Measurements from ENCODE around the gene SYNC. TPM values are rescaled to one million over a fixed set of nuclear protein-coding genes. Genes with fewer than 3 reads are reported as not detected.

Gene SYNC
- total and polyA plus RNA-seq, 9 of the 15 experiments (the other 6 are each of a cell fraction or from before 2014, with no cell fraction given) = 0.49 to 1.1 (median 0.87) TPM

DNA sequence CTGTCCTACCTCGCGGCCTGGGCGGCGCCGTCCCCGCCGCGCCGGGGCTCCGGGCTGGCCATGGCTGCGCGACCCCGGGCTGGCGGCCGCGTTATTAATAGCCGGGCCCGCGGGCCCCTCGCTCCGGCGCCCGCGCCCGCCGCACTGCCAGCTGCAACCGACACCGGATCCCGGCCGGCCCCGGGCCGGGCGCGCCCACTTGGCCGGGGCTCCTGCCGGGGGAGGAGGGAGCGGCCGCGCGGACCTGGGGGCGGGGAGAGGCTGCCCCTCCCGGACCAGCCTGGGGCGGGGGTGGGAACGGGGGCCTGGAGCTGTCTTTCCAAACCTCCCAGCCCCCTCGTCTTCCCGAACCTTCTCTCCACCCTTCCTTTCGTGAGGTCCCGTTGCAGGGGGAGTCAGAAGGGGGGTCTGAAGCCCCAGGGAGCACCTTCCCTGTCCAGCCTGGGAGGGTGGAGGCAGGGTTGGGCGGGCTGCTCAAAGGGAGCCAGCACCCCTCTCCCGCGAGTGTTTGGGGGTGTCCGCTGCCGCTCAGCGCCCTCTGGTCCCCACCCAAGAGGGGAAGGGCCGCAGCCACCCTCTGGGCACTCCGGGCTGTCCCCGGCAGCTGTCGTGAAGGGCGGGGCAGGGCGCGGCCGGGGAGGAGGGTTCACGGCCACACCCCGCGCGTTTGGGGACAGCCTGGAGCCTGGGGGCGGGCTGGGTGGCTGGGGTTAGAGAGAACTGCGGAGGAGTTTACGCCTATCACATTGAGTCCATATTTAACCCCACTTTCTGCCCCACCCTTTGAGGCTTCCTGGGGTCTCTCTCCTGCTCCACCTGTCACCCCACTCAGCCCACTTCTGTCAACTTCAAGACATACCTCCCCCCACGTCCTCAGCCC, at the start of gene SYNC (continued):
- TF ChIP-seq, protein P1, sequence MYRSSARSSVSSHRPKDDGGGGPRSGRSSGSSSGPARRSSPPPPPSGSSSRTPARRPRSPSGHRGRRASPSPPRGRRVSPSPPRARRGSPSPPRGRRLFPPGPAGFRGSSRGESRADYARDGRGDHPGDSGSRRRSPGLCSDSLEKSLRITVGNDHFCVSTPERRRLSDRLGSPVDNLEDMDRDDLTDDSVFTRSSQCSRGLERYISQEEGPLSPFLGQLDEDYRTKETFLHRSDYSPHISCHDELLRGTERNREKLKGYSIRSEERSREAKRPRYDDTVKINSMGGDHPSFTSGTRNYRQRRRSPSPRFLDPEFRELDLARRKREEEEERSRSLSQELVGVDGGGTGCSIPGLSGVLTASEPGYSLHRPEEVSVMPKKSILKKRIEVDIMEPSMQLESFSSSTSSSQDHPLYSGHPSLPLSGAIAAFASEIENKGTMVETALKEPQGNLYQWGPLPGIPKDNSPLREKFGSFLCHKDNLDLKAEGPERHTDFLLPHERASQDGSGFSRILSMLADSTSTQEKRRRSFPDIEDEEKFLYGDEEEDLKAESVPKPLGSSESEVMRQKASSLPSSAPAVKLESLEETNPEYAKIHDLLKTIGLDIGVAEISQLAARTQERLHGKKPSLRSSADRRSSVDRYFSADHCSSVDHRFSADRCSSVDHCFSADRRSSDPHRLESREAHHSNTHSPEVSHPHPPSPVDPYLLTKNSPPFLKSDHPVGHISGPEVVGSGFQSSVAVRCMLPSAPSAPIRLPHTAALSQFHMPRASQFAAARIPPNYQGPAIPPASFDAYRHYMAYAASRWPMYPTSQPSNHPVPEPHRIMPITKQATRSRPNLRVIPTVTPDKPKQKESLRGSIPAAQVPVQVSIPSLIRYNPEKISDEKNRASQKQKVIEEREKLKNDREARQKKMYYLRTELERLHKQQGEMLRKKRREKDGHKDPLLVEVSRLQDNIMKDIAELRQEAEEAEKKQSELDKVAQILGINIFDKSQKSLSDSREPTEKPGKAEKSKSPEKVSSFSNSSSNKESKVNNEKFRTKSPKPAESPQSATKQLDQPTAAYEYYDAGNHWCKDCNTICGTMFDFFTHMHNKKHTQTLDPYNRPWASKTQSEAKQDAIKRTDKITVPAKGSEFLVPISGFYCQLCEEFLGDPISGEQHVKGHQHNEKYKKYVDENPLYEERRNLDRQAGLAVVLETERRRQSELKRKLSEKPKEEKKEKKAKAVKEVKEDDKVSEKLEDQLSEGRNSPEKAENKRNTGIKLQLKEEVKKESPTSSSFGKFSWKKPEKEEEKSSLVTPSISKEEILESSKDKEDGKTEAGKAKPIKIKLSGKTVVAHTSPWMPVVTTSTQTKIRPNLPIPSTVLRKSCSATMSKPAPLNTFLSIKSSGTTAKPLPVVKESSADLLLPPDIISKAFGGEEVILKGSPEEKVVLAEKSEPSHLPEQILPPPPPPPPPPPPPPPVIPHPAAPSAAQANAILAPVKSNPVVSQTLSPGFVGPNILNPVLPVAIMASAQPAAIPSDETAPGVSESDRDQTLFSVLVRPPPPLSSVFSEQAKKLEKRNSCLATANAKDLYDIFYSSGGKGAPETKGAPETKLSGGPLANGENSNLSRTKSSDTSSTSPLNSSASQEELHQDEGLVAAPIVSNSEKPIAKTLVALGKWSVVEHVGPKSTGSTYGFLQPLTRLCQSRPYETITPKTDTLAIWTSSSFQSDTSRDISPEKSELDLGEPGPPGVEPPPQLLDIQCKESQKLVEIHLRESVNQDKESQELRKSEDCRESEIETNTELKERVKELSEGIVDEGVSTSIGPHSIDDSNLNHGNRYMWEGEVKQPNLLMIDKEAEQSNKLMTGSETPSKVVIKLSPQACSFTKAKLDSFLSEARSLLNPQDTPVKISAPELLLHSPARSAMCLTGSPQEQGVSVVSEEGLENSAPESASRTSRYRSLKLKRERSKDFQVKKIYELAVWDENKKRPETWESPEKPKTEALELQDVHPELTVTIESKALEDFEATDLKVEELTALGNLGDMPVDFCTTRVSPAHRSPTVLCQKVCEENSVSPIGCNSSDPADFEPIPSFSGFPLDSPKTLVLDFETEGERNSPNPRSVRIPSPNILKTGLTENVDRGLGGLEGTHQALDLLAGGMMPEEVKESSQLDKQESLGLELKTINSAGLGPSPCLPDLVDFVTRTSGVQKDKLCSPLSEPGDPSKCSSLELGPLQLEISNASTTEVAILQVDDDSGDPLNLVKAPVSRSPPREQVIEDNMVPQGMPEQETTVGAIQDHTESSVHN (IDR thresholded peaks at IDR 0.05; ENCODE audit: borderline replicate concordance in 1 of 2, low read depth in 1 of 2) = no peak
- TF ChIP-seq SMAD2 (IDR thresholded peaks at IDR 0.05; ENCODE audit: low read depth, low read length) (no peak), RCOR1 (IDR thresholded peaks at IDR 0.05; ENCODE audit: borderline replicate concordance in 1 of 2, low read depth in 2 of 2, low read length in 2 of 2) (peak in 1 of 2 experiments; percentile 29; a peak in 1 of 4 replicates), KDM4B (IDR thresholded peaks at IDR 0.05; ENCODE audit: borderline replicate concordance in 2 of 2, low read depth in 1 of 2) (peak in 1 of 2 experiments; percentile 66; a peak in 1 of 4 replicates), TOE1 (IDR thresholded peaks at IDR 0.05; ENCODE audit: borderline replicate concordance) (0 out of 2 replicates have a peak, but pooled peaks have one; percentile 32), TOE1 (CRISPR knock-in tag; IDR thresholded peaks at IDR 0.05; ENCODE audit: borderline replicate concordance, low read depth) (no peak), ZNF324 (CRISPR knock-in tag; IDR thresholded peaks at IDR 0.05) (no peak), ZNF507 (tag; conservative IDR thresholded peaks at IDR 0.05) (no peak), CREB1 (IDR thresholded peaks at IDR 0.05) (peak; percentile 40; the same call in 1 of the 2 replicates), CREB1 (CRISPR knock-in tag; IDR thresholded peaks at IDR 0.05) (no peak; the same call in 1 of the 2 replicates), ZNF121 (CRISPR knock-in tag; conservative IDR thresholded peaks at IDR 0.05) (peak; percentile 67), POLR2A (conservative IDR thresholded peaks at IDR 0.05) (peak; percentile 61), ARID1B (IDR thresholded peaks at IDR 0.05) (peak; percentile 65), CBFA2T3 (IDR thresholded peaks at IDR 0.05) (0 out of 2 replicates have a peak, but pooled peaks have one; percentile 18), DACH1 (IDR thresholded peaks at IDR 0.05; ENCODE audit: partially characterized antibody) (peak; percentile 36), NELFE (IDR thresholded peaks at IDR 0.05; ENCODE audit: insufficient read depth, insufficient read length) (no peak), LCOR (CRISPR knock-in tag; IDR thresholded peaks at IDR 0.05) (0 out of 2 replicates have a peak, but pooled peaks have one; percentile 31), FOXA1 (IDR thresholded peaks at IDR 0.05; ENCODE audit: borderline replicate concordance) (no peak), FOXP1 (CRISPR knock-in tag; IDR thresholded peaks at IDR 0.05) (0 out of 2 replicates have a peak, but pooled peaks have one; percentile 58), MTA3 (IDR thresholded peaks at IDR 0.05; ENCODE audit: borderline replicate concordance) (0 out of 2 replicates have a peak, but pooled peaks have one; percentile 53), SIN3B (IDR thresholded peaks at IDR 0.05; ENCODE audit: low read depth) (peak; percentile 48; the same call in 1 of the 2 replicates), PHB (CRISPR knock-in tag; IDR thresholded peaks at IDR 0.05) (0 out of 2 replicates have a peak, but pooled peaks have one; percentile 25)

Measured in K562 (cell line).